Chondrocyte (in vitro differentiated cells): ENCODE results near the gene HYOU1. TPM values are rescaled to one million over a fixed set of nuclear protein-coding genes. Genes with fewer than 3 reads are reported as not detected.

Source experiments
- DNase-seq: peaks from one replicate; pipeline ENCODE4 v3.0.0; 2021; ENCODE audit warnings: mixed read lengths, low spot score
- H3K27ac Mint-ChIP-seq: one replicate; pipeline ENCODE4 v1.8.0; 2021; ENCODE audit warnings: mild to moderate bottlenecking, moderate library complexity, mixed read lengths; ENCODE audit not compliant: unreplicated experiment
- H3K27me3 Mint-ChIP-seq: 2 replicates; pipeline ENCODE4 v1.8.0; 2021; ENCODE audit warnings: low read depth, mixed read lengths
- H3K36me3 Mint-ChIP-seq: 2 replicates; pipeline ENCODE4 v1.8.0; 2021; ENCODE audit warnings: low read depth, mixed read lengths
- H3K4me1 Mint-ChIP-seq: 2 replicates; pipeline ENCODE4 v1.8.0; 2021; ENCODE audit warnings: low read depth, mild to moderate bottlenecking, mixed read lengths
- H3K4me3 Mint-ChIP-seq: one replicate; pipeline ENCODE4 v1.8.0; 2021; ENCODE audit warnings: mild to moderate bottlenecking, moderate library complexity, mixed read lengths; ENCODE audit not compliant: unreplicated experiment
- H3K9me3 Mint-ChIP-seq: 2 replicates; pipeline ENCODE4 v1.8.0; 2021; ENCODE audit warnings: low read depth, mixed read lengths
- total RNA-seq: library from RNA; stranded (reverse); gene quantifications from 3 replicates; pipeline ENCODE4 v1.2.1, GENCODE V29; 2021
- TF ChIP-seq, protein P1 (sequence below): fragments of 200-600 bp; sonication (generic); IDR thresholded peaks from 2 replicates; pipeline ENCODE4 v1.5.0; 2021; ENCODE audit warnings: antibody characterized with exemption, mild to moderate bottlenecking, moderate library complexity

Gene HYOU1
- total RNA-seq, 1 donor from 2014 or later: 214 TPM

DNA sequence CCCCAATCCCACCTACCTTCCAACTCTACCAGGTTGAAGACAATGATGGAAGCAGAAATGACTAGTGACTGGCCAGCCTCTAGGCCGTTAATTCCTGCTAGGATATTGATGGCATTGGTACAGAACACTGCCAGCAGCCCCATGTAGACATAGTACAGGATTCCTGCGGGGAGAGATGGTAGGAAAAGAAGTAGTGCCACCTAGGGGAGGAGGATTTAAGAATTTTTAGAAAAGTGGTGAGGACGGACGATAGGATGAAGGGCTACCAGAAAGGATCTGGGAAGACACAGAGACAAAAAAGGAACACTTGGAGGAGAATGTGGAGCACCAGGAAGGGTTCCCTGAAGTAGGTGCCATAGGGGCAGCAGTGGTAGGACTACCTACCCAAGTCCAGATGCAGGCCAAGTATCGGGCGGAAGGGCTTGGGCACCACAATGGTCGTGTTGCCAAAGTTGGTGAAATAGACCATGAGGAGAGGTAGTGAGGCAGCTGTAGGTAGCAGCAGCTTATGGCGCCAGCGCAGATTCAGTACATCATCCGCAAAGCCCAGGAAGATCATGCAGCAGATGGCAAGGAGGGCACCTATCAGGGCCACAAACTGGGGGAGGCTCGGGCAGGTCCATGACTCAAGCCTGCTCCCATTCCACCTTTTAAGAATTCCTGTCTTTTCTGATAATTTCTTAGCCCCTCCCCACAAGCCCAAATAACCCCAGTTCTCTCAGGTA lies 43.4 kb upstream of the HYOU1 start:
- DNase-seq: no peak
- Mint-ChIP-seq H3K4me3 (peak overlapping the region; percentile 89), H3K9me3 (no peaks in the 10 kb centered on the region), H3K27me3 (no peaks in the 10 kb centered on the region), H3K36me3 (peaks cover 13% of the 10 kb centered on the region), H3K4me1 (peaks cover 37% of the 10 kb centered on the region), H3K27ac (peak overlapping the region; percentile 100)
- TF ChIP-seq, protein P1, sequence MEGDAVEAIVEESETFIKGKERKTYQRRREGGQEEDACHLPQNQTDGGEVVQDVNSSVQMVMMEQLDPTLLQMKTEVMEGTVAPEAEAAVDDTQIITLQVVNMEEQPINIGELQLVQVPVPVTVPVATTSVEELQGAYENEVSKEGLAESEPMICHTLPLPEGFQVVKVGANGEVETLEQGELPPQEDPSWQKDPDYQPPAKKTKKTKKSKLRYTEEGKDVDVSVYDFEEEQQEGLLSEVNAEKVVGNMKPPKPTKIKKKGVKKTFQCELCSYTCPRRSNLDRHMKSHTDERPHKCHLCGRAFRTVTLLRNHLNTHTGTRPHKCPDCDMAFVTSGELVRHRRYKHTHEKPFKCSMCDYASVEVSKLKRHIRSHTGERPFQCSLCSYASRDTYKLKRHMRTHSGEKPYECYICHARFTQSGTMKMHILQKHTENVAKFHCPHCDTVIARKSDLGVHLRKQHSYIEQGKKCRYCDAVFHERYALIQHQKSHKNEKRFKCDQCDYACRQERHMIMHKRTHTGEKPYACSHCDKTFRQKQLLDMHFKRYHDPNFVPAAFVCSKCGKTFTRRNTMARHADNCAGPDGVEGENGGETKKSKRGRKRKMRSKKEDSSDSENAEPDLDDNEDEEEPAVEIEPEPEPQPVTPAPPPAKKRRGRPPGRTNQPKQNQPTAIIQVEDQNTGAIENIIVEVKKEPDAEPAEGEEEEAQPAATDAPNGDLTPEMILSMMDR: peak; percentile 77

DNA sequence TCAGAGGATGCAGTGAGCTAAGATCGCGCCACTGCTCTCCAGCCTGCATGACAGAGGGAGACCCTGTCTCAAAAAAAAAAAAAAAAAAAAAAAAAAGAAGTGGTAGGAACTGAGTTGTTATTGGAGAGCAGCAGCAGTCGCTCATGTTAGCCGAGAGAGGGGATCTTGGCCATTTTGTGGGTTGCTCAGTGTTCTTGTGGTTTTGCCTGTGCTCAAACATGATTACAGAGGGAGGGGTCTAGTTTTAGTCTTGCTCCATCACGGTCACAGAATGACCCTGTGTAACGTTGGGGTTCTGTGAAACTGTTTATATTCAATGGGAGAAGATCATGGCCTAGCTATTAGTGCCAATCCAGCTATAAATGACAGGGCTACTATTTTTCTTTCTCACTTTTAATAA lies 42.7 kb upstream of the HYOU1 start:
- DNase-seq: no peak
- Mint-ChIP-seq H3K27me3 (no peaks in the 10 kb centered on the region), H3K9me3 (no peaks in the 10 kb centered on the region), H3K27ac (no peak overlapping the region), H3K4me1 (peaks cover 37% of the 10 kb centered on the region), H3K4me3 (no peak overlapping the region), H3K36me3 (peaks cover 13% of the 10 kb centered on the region)
- TF ChIP-seq, protein P1: no peak

DNA sequence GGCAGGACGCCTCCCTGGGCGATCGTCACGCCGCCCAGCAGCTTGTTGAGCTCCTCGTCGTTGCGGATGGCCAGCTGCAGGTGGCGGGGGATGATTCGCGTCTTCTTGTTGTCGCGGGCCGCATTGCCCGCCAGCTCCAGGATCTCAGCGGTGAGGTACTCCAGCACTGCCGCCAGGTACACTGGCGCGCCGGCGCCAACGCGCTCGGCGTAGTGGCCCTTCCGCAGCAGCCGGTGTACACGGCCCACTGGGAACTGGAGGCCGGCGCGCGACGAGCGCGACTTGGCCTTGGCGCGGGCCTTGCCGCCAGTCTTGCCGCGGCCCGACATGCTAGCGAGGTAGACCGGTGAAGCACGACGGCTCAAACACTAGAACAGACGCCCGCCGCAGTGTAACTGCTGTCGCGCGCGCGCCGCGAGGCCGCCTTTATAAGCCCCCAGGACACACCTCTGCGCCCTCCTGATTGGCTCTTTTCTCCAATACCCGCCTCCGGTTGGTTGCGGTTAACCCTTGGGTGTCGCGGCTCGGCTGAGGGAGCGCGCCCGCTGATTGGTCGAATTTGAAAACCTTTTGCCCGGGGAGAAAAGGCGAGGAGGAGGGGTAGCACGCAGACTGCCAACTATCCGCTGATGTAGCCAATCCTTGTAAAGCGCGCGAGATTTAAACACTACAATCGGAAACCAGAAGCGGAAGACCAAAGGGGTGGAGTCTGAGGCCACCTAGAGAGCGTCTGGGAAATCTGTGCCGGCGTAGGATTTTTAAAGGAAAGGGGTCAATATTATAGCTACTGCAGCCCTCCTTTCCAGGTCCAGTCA lies 38.3 kb upstream of the HYOU1 start:
- TF ChIP-seq, protein P1: peak; percentile 72
- Mint-ChIP-seq H3K4me3 (peak overlapping the region; percentile 87), H3K9me3 (no peaks in the 10 kb centered on the region), H3K27me3 (no peaks in the 10 kb centered on the region), H3K36me3 (peaks cover 17% of the 10 kb centered on the region), H3K27ac (peak overlapping the region; percentile 91), H3K4me1 (peaks cover 38% of the 10 kb centered on the region)
- peak; percentile 99 for DNase-seq

DNA sequence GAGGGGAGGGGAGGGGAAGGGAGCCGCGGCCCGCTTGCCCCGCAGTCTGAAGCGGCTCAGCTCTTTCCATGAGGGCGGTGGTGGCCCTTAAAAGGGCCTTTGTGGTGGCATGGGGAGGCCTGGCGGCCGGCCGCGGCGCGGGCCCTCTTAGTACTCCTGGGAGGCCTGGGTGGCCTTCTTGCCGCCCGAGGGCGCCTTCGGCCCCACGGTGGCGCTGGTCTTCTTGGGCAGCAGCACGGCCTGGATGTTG lies 37.7 kb upstream of the HYOU1 start:
- H3K27me3 Mint-ChIP-seq: no peaks in the 10 kb centered on the region
- no peaks in the 10 kb centered on the region for H3K9me3 Mint-ChIP-seq
- peaks cover 17% of the 10 kb centered on the region for H3K36me3 Mint-ChIP-seq

More for the DNA sequence above, 37.7 kb upstream of the HYOU1 start:
- peaks cover 33% of the 10 kb centered on the region for H3K4me1 Mint-ChIP-seq
- H3K4me3 Mint-ChIP-seq: peak overlapping the region; percentile 87
- TF ChIP-seq, protein P1: peak; percentile 88
- peak overlapping the region; percentile 91 for H3K27ac Mint-ChIP-seq
- no peak for DNase-seq
